ENCODE results near the gene ELF2.

DNA sequence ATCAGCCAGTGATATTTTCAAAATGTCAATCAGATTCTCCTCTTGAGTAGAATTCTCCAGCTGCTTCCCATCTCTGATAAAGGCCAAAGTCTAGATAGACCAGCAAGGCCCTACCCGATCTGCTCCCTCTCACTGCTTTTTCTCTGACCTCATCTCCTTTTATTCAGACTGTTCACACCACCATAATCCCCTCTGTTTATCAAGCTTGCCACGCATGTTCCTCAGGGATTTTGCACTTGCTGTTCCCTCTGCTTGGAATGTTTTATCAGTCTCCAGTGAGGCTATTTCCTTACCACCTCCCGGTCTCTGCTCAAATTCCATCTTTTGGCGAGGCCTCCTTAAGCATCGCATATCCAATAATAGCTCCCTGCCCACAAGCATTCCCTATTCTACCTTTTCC lies 141.4 kb downstream of the ELF2 start:
- TF ChIP-seq POLR2AphosphoS5 (IDR thresholded peaks at IDR 0.05; ENCODE audit: low read depth, low read length), result no peak
- TF ChIP-seq, protein P1, sequence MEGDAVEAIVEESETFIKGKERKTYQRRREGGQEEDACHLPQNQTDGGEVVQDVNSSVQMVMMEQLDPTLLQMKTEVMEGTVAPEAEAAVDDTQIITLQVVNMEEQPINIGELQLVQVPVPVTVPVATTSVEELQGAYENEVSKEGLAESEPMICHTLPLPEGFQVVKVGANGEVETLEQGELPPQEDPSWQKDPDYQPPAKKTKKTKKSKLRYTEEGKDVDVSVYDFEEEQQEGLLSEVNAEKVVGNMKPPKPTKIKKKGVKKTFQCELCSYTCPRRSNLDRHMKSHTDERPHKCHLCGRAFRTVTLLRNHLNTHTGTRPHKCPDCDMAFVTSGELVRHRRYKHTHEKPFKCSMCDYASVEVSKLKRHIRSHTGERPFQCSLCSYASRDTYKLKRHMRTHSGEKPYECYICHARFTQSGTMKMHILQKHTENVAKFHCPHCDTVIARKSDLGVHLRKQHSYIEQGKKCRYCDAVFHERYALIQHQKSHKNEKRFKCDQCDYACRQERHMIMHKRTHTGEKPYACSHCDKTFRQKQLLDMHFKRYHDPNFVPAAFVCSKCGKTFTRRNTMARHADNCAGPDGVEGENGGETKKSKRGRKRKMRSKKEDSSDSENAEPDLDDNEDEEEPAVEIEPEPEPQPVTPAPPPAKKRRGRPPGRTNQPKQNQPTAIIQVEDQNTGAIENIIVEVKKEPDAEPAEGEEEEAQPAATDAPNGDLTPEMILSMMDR (IDR thresholded peaks at IDR 0.05), result no peak
- TF ChIP-seq SMC3 (IDR thresholded peaks at IDR 0.05; ENCODE audit: low read depth, low read length), result no peak
- TF ChIP-seq, protein P2, sequence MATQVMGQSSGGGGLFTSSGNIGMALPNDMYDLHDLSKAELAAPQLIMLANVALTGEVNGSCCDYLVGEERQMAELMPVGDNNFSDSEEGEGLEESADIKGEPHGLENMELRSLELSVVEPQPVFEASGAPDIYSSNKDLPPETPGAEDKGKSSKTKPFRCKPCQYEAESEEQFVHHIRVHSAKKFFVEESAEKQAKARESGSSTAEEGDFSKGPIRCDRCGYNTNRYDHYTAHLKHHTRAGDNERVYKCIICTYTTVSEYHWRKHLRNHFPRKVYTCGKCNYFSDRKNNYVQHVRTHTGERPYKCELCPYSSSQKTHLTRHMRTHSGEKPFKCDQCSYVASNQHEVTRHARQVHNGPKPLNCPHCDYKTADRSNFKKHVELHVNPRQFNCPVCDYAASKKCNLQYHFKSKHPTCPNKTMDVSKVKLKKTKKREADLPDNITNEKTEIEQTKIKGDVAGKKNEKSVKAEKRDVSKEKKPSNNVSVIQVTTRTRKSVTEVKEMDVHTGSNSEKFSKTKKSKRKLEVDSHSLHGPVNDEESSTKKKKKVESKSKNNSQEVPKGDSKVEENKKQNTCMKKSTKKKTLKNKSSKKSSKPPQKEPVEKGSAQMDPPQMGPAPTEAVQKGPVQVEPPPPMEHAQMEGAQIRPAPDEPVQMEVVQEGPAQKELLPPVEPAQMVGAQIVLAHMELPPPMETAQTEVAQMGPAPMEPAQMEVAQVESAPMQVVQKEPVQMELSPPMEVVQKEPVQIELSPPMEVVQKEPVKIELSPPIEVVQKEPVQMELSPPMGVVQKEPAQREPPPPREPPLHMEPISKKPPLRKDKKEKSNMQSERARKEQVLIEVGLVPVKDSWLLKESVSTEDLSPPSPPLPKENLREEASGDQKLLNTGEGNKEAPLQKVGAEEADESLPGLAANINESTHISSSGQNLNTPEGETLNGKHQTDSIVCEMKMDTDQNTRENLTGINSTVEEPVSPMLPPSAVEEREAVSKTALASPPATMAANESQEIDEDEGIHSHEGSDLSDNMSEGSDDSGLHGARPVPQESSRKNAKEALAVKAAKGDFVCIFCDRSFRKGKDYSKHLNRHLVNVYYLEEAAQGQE (IDR thresholded peaks at IDR 0.05; ENCODE audit: low read depth, low read length), result no peak
- TF ChIP-seq ELF1 (IDR thresholded peaks at IDR 0.05), result no peak
- TF ChIP-seq TCF12 (IDR thresholded peaks at IDR 0.05), result no peak
- no peak for TF ChIP-seq EP300 (IDR thresholded peaks at IDR 0.05; ENCODE audit: borderline replicate concordance in 1 of 2, low read depth in 1 of 2, low read length in 1 of 2)
